ENCODE results near the gene PRSS27.

PRSS27 gene

GRCh38 chr16:2757344-2757743 is 37.3 kb upstream of the PRSS27 start:
- TF ChIP-seq GATA2 (IDR thresholded peaks at IDR 0.05; ENCODE audit: low read depth, low read length) (no peak), GATA3 (IDR thresholded peaks at IDR 0.05; ENCODE audit: low read depth, low read length) (no peak)

GRCh38 chr16:2756288-2757015 is 36.4 kb upstream of the PRSS27 start:
- TF ChIP-seq GATA3 (IDR thresholded peaks at IDR 0.05; ENCODE audit: low read depth, low read length) = no peak
- TF ChIP-seq GATA2 (IDR thresholded peaks at IDR 0.05; ENCODE audit: low read depth, low read length) = no peak

- TF ChIP-seq GATA3 (IDR thresholded peaks at IDR 0.05; ENCODE audit: low read depth, low read length) (no peak), GATA2 (IDR thresholded peaks at IDR 0.05; ENCODE audit: low read depth, low read length) (no peak)
Measured at GRCh38 chr16:2755158-2755557, 35.1 kb upstream of the PRSS27 start.

- no peak for TF ChIP-seq GATA3 (IDR thresholded peaks at IDR 0.05; ENCODE audit: low read depth, low read length)
- no peak for TF ChIP-seq GATA2 (IDR thresholded peaks at IDR 0.05; ENCODE audit: low read depth, low read length)
Measured at GRCh38 chr16:2753733-2754020, 33.7 kb upstream of the PRSS27 start.

- TF ChIP-seq GATA3 (IDR thresholded peaks at IDR 0.05; ENCODE audit: low read depth, low read length) (no peak), GATA2 (IDR thresholded peaks at IDR 0.05; ENCODE audit: low read depth, low read length) (no peak)
Measured at GRCh38 chr16:2752850-2753732, 33.1 kb upstream of the PRSS27 start.

GRCh38 chr16:2752035-2752849 is 32.2 kb upstream of the PRSS27 start, which contains the start of gene SRRM2:
SRRM2 (plus strand) TSS chr16:2752638; CDS start chr16:2756365, 3,727 bp downstream.
- TF ChIP-seq GATA2 (IDR thresholded peaks at IDR 0.05; ENCODE audit: low read depth, low read length) (0 out of 2 replicates have a peak, but pooled peaks have one; percentile 2), GATA3 (IDR thresholded peaks at IDR 0.05; ENCODE audit: low read depth, low read length) (no peak)

- TF ChIP-seq GATA2 (IDR thresholded peaks at IDR 0.05; ENCODE audit: low read depth, low read length) (no peak), GATA3 (IDR thresholded peaks at IDR 0.05; ENCODE audit: low read depth, low read length) (no peak)
Measured at GRCh38 chr16:2751577-2752034, 31.6 kb upstream of the PRSS27 start.

- no peak for TF ChIP-seq GATA3 (IDR thresholded peaks at IDR 0.05; ENCODE audit: low read depth, low read length)
- TF ChIP-seq GATA2 (IDR thresholded peaks at IDR 0.05; ENCODE audit: low read depth, low read length) = no peak
Measured at GRCh38 chr16:2749936-2750335, 29.9 kb upstream of the PRSS27 start.

GRCh38 chr16:2749476-2749875 is 29.5 kb upstream of the PRSS27 start:
- no peak for TF ChIP-seq GATA2 (IDR thresholded peaks at IDR 0.05; ENCODE audit: low read depth, low read length)

- TF ChIP-seq GATA3 (IDR thresholded peaks at IDR 0.05; ENCODE audit: low read depth, low read length) (no peak), GATA2 (IDR thresholded peaks at IDR 0.05; ENCODE audit: low read depth, low read length) (no peak)
Measured at GRCh38 chr16:2748757-2749455, 28.9 kb upstream of the PRSS27 start.

GRCh38 chr16:2745961-2746360 is 25.9 kb upstream of the PRSS27 start:
- TF ChIP-seq GATA3 (IDR thresholded peaks at IDR 0.05; ENCODE audit: low read depth, low read length) (no peak), GATA2 (IDR thresholded peaks at IDR 0.05; ENCODE audit: low read depth, low read length) (no peak)

- TF ChIP-seq GATA3 (IDR thresholded peaks at IDR 0.05; ENCODE audit: low read depth, low read length) (no peak), GATA2 (IDR thresholded peaks at IDR 0.05; ENCODE audit: low read depth, low read length) (no peak)
Measured at GRCh38 chr16:2745116-2745890, 25.3 kb upstream of the PRSS27 start.

- TF ChIP-seq GATA3 (IDR thresholded peaks at IDR 0.05; ENCODE audit: low read depth, low read length) = no peak
- TF ChIP-seq GATA2 (IDR thresholded peaks at IDR 0.05; ENCODE audit: low read depth, low read length) = no peak
Measured at GRCh38 chr16:2744711-2745110, 24.7 kb upstream of the PRSS27 start.
